Measurements from ENCODE around the gene ALS2CL.
"Not testable (repeated sequence)": the region's sequence is repeated elsewhere in the genome, so short reads cannot be mapped to it uniquely, and the experiment has no call there.

Gene ALS2CL

DNA sequence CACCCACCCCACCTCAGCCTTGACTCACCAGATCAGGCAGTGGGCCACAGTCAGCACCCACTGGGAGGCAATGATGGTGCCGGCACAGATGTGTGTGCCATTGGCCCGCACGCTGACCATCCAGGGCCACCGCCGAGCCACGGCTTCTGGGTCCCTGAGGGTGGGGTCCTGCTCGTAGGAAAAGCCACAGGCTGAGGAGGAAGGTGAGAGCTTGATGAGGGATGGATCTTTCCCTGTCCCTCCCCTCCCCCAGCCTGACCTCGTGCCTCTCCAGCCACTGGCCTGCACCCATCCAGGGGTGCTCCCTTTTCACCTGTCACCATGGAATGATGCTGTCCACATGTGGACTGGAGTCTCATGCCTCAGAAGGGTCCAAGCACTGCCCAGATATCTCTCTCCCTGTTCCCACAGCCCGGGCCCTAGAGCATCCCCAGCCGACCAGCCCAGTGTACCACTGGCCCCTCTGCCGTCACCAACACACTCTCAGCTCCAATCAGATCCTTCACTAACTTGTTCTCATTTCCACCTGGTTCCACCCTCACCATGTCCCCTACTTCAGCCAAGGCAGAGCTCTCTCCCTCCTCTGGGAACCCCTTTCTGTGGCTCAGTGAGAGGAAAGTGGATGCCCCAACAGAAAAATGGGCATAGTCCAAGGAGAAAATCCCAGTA, 22.2 kb upstream of the ALS2CL start:
- DNase-seq (ENCODE audit: low spot score) = no peak

GRCh38 chr3:46714728-46715506, 21.4 kb upstream of the ALS2CL start:
- no peak for DNase-seq (ENCODE audit: low spot score)

GRCh38 chr3:46713898-46714552, 20.5 kb upstream of the ALS2CL start:
- DNase-seq (ENCODE audit: low spot score) = no peak

GRCh38 chr3:46713050-46713897, 19.8 kb upstream of the ALS2CL start:
- DNase-seq (ENCODE audit: low spot score) = no peak

DNA sequence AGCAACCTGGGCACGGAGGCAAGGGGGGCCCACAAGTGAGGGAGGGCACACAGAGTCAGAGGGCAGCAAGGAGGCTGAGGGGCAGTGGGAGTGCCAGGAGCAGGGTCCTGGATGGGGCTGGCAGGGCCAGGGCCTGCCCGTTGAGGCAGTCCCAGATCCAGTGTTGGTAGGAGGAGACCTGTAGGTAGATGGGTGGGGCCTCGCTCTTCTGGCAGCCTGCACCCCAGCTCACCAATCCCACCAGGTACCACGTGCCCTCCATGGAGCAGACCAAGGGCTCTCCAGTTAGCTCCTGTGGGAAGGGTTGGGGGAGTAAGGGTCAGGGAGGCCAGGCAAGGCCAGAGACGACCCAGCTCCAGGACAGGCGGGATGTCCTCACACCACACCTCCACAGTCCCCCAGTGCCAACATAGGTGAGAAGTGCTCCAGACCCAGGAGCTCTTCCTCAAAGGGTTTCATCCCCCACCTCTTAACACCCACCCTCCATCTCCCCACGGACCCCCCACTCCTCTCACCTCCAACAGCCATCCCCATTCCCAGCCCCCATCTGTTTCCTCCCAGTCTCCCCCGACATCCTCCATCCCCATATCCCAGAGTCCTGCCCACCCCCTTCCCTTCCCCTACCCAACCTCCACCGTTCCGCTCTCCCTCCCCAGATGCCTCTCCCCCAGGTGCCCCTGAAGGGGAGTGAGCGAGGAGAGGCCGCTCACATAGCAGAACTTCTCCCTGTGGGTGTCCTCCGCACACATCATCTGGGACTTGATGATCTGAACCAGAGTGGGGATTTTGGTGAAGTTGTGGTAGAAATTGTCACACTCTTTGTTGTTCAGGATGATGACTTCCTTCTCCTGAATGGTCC, 18.9 kb upstream of the ALS2CL start:
- DNase-seq (ENCODE audit: low spot score) = no peak

DNA sequence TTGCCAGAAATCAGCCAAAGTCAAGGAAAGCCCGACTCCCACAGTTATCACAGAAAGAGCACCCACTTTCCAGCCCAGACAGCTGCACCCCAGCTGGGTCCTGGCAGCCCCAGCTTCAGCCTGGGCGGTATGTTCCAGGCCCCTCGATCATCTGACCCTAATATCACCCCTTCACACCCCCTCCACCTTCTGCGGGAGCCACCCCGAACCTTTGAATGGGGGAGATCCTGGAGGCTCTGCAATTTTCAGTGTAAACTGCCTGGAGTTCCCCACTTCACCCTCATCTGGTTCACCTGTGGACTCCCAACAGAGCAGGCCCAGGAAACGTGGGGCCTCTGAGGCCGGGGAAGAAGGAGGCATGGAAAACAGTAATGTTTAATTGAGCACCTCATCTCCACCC, 18.3 kb upstream of the ALS2CL start:
- DNase-seq (ENCODE audit: low spot score) = no peak

GRCh38 chr3:46711305-46711704, 17.8 kb upstream of the ALS2CL start:
- DNase-seq (ENCODE audit: low spot score) = no peak

DNA sequence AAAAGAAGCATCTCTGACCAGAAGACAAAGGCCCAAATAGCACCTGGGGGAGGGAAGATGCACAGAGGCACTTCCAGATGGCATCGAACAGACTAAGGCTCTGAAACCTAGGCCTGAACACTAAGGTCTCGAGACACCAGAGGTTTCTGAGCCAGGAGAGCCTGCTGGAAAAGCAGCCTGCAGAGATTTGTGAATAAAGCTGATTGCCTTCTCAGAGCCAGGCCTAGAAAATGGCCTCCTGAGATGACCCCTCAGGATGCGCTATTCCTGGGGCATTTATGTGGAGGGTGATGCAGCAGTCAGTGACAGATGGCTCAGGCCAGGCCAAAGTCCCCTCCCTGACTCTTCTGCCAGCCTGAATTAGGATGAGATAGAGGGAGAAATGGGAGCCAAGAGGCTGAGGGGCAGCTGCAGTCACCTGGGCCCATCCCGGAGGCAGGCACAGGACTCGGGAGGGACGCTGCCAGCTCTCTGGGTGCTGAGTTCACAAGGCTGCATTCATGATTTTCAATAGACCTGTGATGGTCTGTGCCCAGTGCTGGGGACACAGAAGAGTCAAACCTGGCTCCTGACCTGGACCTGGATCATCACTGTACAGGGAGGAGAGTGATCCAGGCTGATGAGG, 17.3 kb upstream of the ALS2CL start:
- DNase-seq (ENCODE audit: low spot score) = no peak

- no peak for DNase-seq (ENCODE audit: low spot score)
Observed at GRCh38 chr3:46710229-46710628, 16.8 kb upstream of the ALS2CL start.

- no peak for DNase-seq (ENCODE audit: low spot score)
Observed at GRCh38 chr3:46709721-46710120, 16.2 kb upstream of the ALS2CL start.

DNA sequence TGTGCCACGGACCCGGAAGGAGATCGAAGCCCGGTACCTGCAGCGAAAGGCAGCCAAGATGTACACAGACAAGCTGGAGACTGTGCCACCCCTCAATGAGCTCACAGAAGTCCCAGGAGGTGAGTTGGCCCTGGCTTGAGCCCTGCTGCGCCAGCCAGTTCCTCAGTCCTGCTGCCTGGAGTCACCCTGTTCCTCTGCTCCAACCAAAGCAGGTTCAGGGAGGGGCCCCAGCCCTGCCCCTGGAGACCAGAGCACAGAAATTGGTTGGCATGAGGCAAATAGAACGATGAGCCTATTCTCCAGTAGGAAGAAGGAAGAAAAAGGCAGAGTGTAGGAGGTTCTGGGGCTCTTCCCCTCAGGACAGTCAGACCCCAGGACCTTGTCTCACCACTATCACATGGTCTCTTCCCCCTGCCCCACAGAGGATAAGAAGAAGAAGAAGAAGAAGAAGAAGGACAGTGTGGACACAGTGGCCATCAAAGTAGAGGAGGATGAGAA, 15.7 kb upstream of the ALS2CL start:
- no peak for DNase-seq (ENCODE audit: low spot score)

GRCh38 chr3:46708401-46709156, 15.1 kb upstream of the ALS2CL start:
- DNase-seq (ENCODE audit: low spot score) = no peak

GRCh38 chr3:46707601-46708011, 14.1 kb upstream of the ALS2CL start:
- DNase-seq (ENCODE audit: low spot score) = no peak

- DNase-seq (ENCODE audit: low spot score) = no peak
Observed at GRCh38 chr3:46706771-46707582, 13.5 kb upstream of the ALS2CL start.

DNA sequence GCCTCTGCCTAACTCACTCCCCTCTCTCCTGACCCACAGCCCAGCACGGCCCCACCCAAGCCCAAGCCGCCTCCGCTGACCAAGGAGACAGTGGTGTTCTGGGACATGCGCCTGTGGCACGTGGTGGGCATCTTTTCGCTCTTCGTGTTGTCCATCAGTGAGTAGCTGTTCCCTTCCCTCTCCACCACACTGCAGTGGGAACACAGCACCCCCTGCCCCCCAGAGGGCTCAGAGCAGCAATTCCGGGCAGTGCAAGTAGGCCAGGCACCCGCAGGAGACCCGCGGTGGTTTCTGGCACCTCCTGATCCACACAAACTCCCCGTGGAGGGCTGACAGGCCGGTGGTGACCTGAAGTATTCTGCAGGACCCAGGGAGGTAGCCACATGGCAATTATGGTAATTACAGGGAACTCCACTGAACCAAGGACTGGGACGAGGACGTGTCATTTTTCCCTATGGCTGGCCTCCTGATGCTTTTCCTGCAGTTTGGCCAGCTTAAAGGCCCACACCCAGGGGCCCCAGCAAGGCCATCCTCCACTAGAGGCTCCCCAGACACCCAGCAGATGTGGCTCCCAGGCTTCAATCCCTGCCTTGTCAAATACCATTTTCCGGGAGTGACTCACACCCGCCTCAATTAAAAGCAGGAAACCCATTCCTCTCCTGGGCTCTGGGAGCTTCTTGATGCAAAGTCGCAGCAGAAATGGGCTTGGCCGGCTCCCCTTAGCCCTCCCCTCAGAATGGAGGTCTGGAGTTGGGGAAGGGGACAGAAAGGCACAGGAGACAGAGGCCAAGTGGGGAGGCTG, 12.5 kb upstream of the ALS2CL start:
- DNase-seq (ENCODE audit: low spot score) = peak; percentile 73

DNA sequence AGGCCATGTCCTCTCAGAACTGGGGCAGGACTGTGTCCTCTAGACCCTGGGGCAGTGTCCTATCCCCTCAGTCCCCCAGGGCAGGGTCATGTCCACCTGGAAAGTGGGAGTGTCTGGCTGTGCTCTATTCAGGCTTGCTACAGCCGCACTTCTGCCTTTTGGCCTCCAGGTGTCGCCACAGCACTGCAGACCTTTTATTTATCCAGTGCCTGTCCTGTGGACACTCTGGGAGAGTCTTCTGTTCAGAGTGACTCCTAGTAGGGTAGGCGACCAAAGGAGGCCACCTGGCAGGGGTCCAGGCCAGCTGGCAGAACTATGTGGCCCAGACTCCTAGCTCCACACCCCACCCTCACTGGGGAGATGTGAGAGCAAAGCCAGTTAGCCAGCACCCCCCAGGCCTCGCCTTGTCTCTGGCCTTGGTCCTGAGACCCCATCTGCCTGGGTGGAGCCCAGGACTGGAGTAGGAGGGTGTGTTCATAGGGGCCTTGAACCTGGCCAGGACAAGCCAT, 11.6 kb upstream of the ALS2CL start:
- peak; percentile 69 for DNase-seq (ENCODE audit: low spot score)

GRCh38 chr3:46704346-46704745, 10.9 kb upstream of the ALS2CL start:
- DNase-seq (ENCODE audit: low spot score) = not testable (repeated sequence)

DNA sequence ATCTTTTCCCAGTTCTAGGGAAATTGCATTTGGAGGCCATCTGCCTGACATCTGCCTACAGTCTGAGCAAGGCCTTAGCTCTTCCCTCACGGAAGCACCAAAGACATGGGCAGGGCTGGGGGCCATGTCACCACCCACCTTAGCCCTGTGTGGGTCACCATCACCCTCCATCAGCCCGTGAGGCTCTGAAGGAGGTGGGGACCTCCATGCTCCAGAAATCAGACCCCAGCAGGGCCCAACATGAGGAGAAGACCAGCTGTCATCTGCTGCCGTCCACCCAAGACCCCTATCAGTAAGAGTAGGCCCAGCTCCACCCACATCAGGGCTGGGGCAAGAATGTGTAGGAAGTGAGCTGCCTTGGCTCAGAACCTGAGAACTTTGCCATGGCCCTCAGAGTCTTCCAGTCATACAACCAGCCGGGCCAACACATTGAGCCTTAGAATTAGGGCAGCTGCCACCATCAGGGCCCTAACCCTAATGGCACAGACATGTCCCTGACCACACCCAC, 9.6 kb upstream of the ALS2CL start:
- DNase-seq (ENCODE audit: low spot score) = no peak
